Activated CD8-positive, alpha-beta T cell treated with anti-CD3 and anti-CD28 coated beads for 36 hours (primary cell): ENCODE results near the gene LAD1. TPM values are rescaled to one million over a fixed set of nuclear protein-coding genes. Genes with fewer than 3 reads are reported as not detected.

Experiments used
- ATAC-seq: fragments of 200-7000 bp; cut with Tn5 transposase; one replicate; pipeline ENCODE4 v1.10.0; 2021; ENCODE audit warnings: mild to moderate bottlenecking, moderate library complexity
- CTCF ChIA-PET: fragments of 350-600 bp; sonication (Branson Sonifier 250); formaldehyde crosslinking; loops from one replicate; lab custom pipeline; 2021; ENCODE audit warnings: antibody characterized with exemption; lab: Charles Lee
- POLR2A ChIA-PET: fragments of 350-600 bp; sonication (Branson Sonifier 250); formaldehyde crosslinking; loops from one replicate; lab custom pipeline; 2021; ENCODE audit warnings: antibody characterized with exemption; lab: Charles Lee
- DNase-seq: peaks from one replicate; pipeline ENCODE4 v3.0.0-alpha.2; 2020
- H3K27ac Mint-ChIP-seq: one replicate; pipeline ENCODE4 v1.8.0; 2021; ENCODE audit warnings: mild to moderate bottlenecking, mixed read lengths
- H3K27me3 Mint-ChIP-seq: one replicate; pipeline ENCODE4 v1.8.0; 2021; ENCODE audit warnings: mixed read lengths
- H3K36me3 Mint-ChIP-seq: one replicate; pipeline ENCODE4 v1.8.0; 2021; ENCODE audit warnings: low read depth, mixed read lengths
- H3K4me1 Mint-ChIP-seq: one replicate; pipeline ENCODE4 v1.8.0; 2021; ENCODE audit warnings: low read depth, mixed read lengths
- H3K4me3 Mint-ChIP-seq: one replicate; pipeline ENCODE4 v1.8.0; 2021; ENCODE audit warnings: mild to moderate bottlenecking, moderate library complexity, mixed read lengths
- H3K9me3 Mint-ChIP-seq: one replicate; pipeline ENCODE4 v1.8.0; 2021; ENCODE audit warnings: mixed read lengths
- CTCF ChIP-seq: fragments of 200-600 bp; IDR thresholded peaks from one replicate; pipeline ENCODE4 v1.8.0; 2022; ENCODE audit warnings: antibody characterized with exemption, mild to moderate bottlenecking
- intact Hi-C: fragments of 100-400 bp; cut with micrococcal nuclease; formaldehyde crosslinking; loops from one replicate; pipeline ENCODE4 v1.10.0; 2022
- total RNA-seq, 2 experiments: library from RNA; stranded (reverse); gene quantifications; one replicate each; pipeline ENCODE4 v1.2.3, GENCODE V29; 2021

Gene LAD1
- total RNA-seq, 2 experiments from 2014 or later, result not detected

GRCh38 chr1:201360901-201361651 is 38.0 kb downstream of the LAD1 start:
- H3K27ac Mint-ChIP-seq, result no peak overlapping the region
- H3K9me3 Mint-ChIP-seq, result no peaks in the 10 kb centered on the region
- no peak overlapping the region for H3K4me3 Mint-ChIP-seq
- DNase-seq, result no peak
- H3K36me3 Mint-ChIP-seq, result no peaks in the 10 kb centered on the region
- ChIA-PET CTCF (interaction anchor here (0.6 to 3.7 kb wide), 14 partner anchors 11 to 853 kb away, joined by 3 to 29 read pairs (median 3); partner anchors contain the start of gene PKP1), POLR2A (no interaction called here)
- peaks cover 3% of the 10 kb centered on the region for H3K27me3 Mint-ChIP-seq
- no peak for TF ChIP-seq CTCF
- no peak for ATAC-seq
- intact Hi-C loops, result loop anchor here (5.0 kb wide), 1 partner anchor 109 kb away; no protein-coding TSS in a partner anchor
- no peaks in the 10 kb centered on the region for H3K4me1 Mint-ChIP-seq

GRCh38 chr1:201360486-201360885 is 38.6 kb downstream of the LAD1 start:
- ChIA-PET POLR2A (no interaction called here), CTCF (interaction anchor here (0.6 to 3.7 kb wide), 11 partner anchors 10 to 853 kb away, joined by 3 to 29 read pairs (median 4); partner anchors contain the start of gene PKP1)
- Mint-ChIP-seq H3K9me3 (no peaks in the 10 kb centered on the region), H3K4me1 (no peaks in the 10 kb centered on the region), H3K36me3 (no peaks in the 10 kb centered on the region), H3K4me3 (no peak overlapping the region), H3K27ac (no peak overlapping the region), H3K27me3 (peaks cover 3% of the 10 kb centered on the region)
- ATAC-seq, result no peak
- TF ChIP-seq CTCF, result no peak
- DNase-seq, result no peak
- intact Hi-C loops, result loop anchor here (5.0 kb wide), 1 partner anchor 108 kb away; no protein-coding TSS in a partner anchor

- no peak for TF ChIP-seq CTCF
- H3K4me3 Mint-ChIP-seq, result no peak overlapping the region
- H3K27me3 Mint-ChIP-seq, result peaks cover 3% of the 10 kb centered on the region
- no peak for DNase-seq
- no peaks in the 10 kb centered on the region for H3K9me3 Mint-ChIP-seq
- CTCF ChIA-PET, result interaction anchor here (0.7 to 1.2 kb wide), 2 partner anchors 51 to 106 kb away, joined by 3 to 4 read pairs; no protein-coding TSS in a partner anchor
- POLR2A ChIA-PET, result no interaction called here
- H3K27ac Mint-ChIP-seq, result no peak overlapping the region
- no peaks in the 10 kb centered on the region for H3K36me3 Mint-ChIP-seq
- intact Hi-C loops, result loop anchor here (5.0 kb wide), 1 partner anchor 108 kb away; no protein-coding TSS in a partner anchor
- ATAC-seq, result no peak
- no peaks in the 10 kb centered on the region for H3K4me1 Mint-ChIP-seq
Measured at GRCh38 chr1:201359873-201360210, 39.3 kb downstream of the LAD1 start.

- Mint-ChIP-seq H3K9me3 (no peaks in the 10 kb centered on the region), H3K4me1 (no peaks in the 10 kb centered on the region), H3K4me3 (no peak overlapping the region), H3K36me3 (no peaks in the 10 kb centered on the region), H3K27ac (no peak overlapping the region), H3K27me3 (peaks cover 7% of the 10 kb centered on the region)
- CTCF ChIA-PET, result interaction anchor here (0.7 to 1.3 kb wide), 3 partner anchors 50 to 105 kb away, joined by 3 to 4 read pairs (median 4); no protein-coding TSS in a partner anchor
- POLR2A ChIA-PET, result no interaction called here
- no peak for TF ChIP-seq CTCF
- ATAC-seq (no peak), DNase-seq (no peak)
- intact Hi-C loops, result no loop called here
Measured at GRCh38 chr1:201359031-201359872, 39.9 kb downstream of the LAD1 start.
